GM12878 (cell line): ENCODE results near the gene B3GNT2. TPM values are rescaled to one million over a fixed set of nuclear protein-coding genes. Genes with fewer than 3 reads are reported as not detected.

Experiments
- ATAC-seq: fragments of 200-7000 bp; cut with Tn5 transposase; 3 replicates; pipeline ENCODE4 v1.9.1; 2020; ENCODE audit warnings: mild to moderate bottlenecking, moderate library complexity
- BruUV-seq: library from RNA; stranded (reverse); fragments of 400-500 nt; replicated peaks from 2 replicates; lab custom pipeline; 2021; lab: Mats Ljungman, UMichigan
- CTCF ChIA-PET: fragments of 300-600 bp; sonication (Branson Sonifier 250); formaldehyde crosslinking; extraction: SDS; loops from one replicate; lab custom pipeline; 2021; ENCODE audit warnings: inconsistent platforms; lab: Yijun Ruan, JAX
- POLR2A ChIA-PET: fragments of 350-600 bp; formaldehyde crosslinking; extraction: SDS; loops from one replicate; lab custom pipeline; 2021; ENCODE audit warnings: inconsistent platforms; lab: Charles Lee
- RAD21 ChIA-PET: fragments of 300-600 bp; sonication (Branson Sonifier 250); formaldehyde crosslinking; loops from one replicate; lab custom pipeline; 2023; ENCODE audit warnings: antibody characterized with exemption; ENCODE audit not compliant: unreplicated experiment; lab: Charles Lee
- SMC1A ChIA-PET: fragments of 300-600 bp; sonication (Branson Sonifier 250); formaldehyde crosslinking; loops from one replicate; lab custom pipeline; 2023; ENCODE audit not compliant: unreplicated experiment, uncharacterized antibody; lab: Charles Lee
- DNase-seq: peaks from one replicate; pipeline ENCODE4 v3.0.0-alpha.2; 2011; ENCODE audit warnings: low read depth, low spot score
- FAIRE-seq: peaks from 3 replicates; lab custom pipeline; 2011; peaks lifted over from hg19 to GRCh38; lab: Jason Lieb, UNC
- H2AFZ ChIP-seq: 2 replicates; pipeline ENCODE4 v1.6.0; 2011; ENCODE audit warnings: low read depth, low read length, control low read depth; ENCODE audit not compliant: control insufficient read depth
- H3K27ac ChIP-seq: 2 replicates; pipeline ENCODE4 v1.5.1; 2011; ENCODE audit warnings: control low read depth; ENCODE audit not compliant: control insufficient read depth, insufficient read depth
- H3K27me3 ChIP-seq, 2 experiments: replicated peaks in 1 of 2; 2 replicates each; pipeline versions ENCODE4 v1.6.0 to v1.6.1; 2011; ENCODE audit warnings: low read length in 1 of 2; ENCODE audit not compliant: control insufficient read depth in 2 of 2, insufficient read depth in 2 of 2
- H3K36me3 ChIP-seq, 2 experiments: 2 replicates each; pipeline ENCODE4 v1.5.1; 2011; ENCODE audit warnings: low read length in 1 of 2; ENCODE audit not compliant: control insufficient read depth in 2 of 2, insufficient read depth in 2 of 2
- H3K4me1 ChIP-seq: 2 replicates; pipeline ENCODE4 v1.6.1; 2011; ENCODE audit warnings: mild to moderate bottlenecking, low read length, moderate library complexity, mixed read lengths; ENCODE audit not compliant: control insufficient read depth, insufficient read depth
- H3K4me2 ChIP-seq: 2 replicates; pipeline ENCODE4 v1.6.0; 2011; ENCODE audit warnings: control low read depth; ENCODE audit not compliant: control insufficient read depth, insufficient read depth
- H3K4me3 ChIP-seq: fragments of 200-600 bp; sonication (generic); 2 replicates; pipeline ENCODE4 v1.5.1; 2016
- H3K79me2 ChIP-seq: 2 replicates; pipeline ENCODE4 v1.6.0; 2011; ENCODE audit warnings: low read length; ENCODE audit not compliant: control insufficient read depth, insufficient read depth
- H3K9ac ChIP-seq: 2 replicates; pipeline ENCODE4 v1.8.0; 2011; ENCODE audit warnings: low read length, control low read depth, mixed read lengths; ENCODE audit not compliant: control insufficient read depth, insufficient read depth
- H3K9me3 ChIP-seq: replicated peaks from 3 replicates; pipeline ENCODE4 v1.5.1; 2011; ENCODE audit warnings: mild to moderate bottlenecking, low read length; ENCODE audit not compliant: control insufficient read depth, insufficient read depth
- H4K20me1 ChIP-seq: 2 replicates; pipeline ENCODE4 v1.6.0; 2011; ENCODE audit not compliant: control insufficient read depth, insufficient read depth
- JUNB ChIP-seq: IDR thresholded peaks from 2 replicates; pipeline ENCODE4 v1.6.1; 2016; ENCODE audit warnings: antibody characterized with exemption, mild to moderate bottlenecking
- KLF5 ChIP-seq: fragments of 450-650 bp; IDR thresholded peaks from 2 replicates; pipeline ENCODE4 v1.6.1; 2014; ENCODE audit warnings: mild to moderate bottlenecking; ENCODE audit not compliant: partially characterized antibody
- MXI1 ChIP-seq: fragments of 150-350 bp; IDR thresholded peaks from 2 replicates; pipeline ENCODE4 v1.6.1; 2011; ENCODE audit warnings: low read depth, mild to moderate bottlenecking, inconsistent platforms, low read length, improper control_type of control experiment
- NR2C2 ChIP-seq: IDR thresholded peaks from 2 replicates; pipeline ENCODE4 v1.6.1; 2011; ENCODE audit warnings: borderline replicate concordance, low read depth; ENCODE audit not compliant: control insufficient read depth, insufficient read length
- TBL1XR1 ChIP-seq: IDR thresholded peaks from 2 replicates; pipeline ENCODE4 v1.6.1; 2012; ENCODE audit warnings: low read depth, low read length, improper control_type of control experiment
- ZBED1 ChIP-seq: IDR thresholded peaks from 2 replicates; pipeline ENCODE4 v1.6.1; 2016; ENCODE audit warnings: borderline replicate concordance
- ZNF384 ChIP-seq: IDR thresholded peaks from 2 replicates; pipeline ENCODE4 v1.6.1; 2012; ENCODE audit warnings: low read depth, mild to moderate bottlenecking, low read length, improper control_type of control experiment, borderline replicate concordance
- WGBS: methylation state at CpG from one replicate; pipeline ENCODE4 v1.1.6; 2016; ENCODE audit warnings: low lambda C conversion rate; ENCODE audit not compliant: insufficient replicate concordance, insufficient coverage; ENCODE audit errors: missing lambda C conversion rate; 5-methylcytosine and 5-hydroxymethylcytosine counted together
- in situ Hi-C: fragments of 300-500 bp; cut with MboI; formaldehyde crosslinking; loops from 9 replicates; pipeline ENCODE4 v1.14.3; 2018; ENCODE audit warnings: mixed read lengths
- intact Hi-C: fragments of 100-400 bp; cut with micrococcal nuclease; formaldehyde crosslinking; loops from one replicate; pipeline ENCODE4 v1.14.2; 2022; ENCODE audit not compliant: unreplicated experiment
- polyA plus RNA-seq, 11 experiments: library from polyadenylated mRNA; depleted of rRNA in 4 of 11; unstranded in 6 of 11; stranded (reverse) in 5 of 11; fragments of >200 nt; fragmentation: Nextera tagmentation in 4 of 11; fragmentation: Illumina TruSeq in 1 of 11; extraction: Ambion mirVana in 4 of 11; extraction: Trizol in 1 of 11; gene quantifications; 1 replicate in 1 of 11; 2 replicates in 10 of 11; pipeline versions ENCODE4 v1.2.1 to v1.2.3, GENCODE V29; 2011 to 2016; ENCODE audit warnings: inconsistent platforms in 2 of 11, missing spikeins in 2 of 11, low read depth in 1 of 11
- total RNA-seq, 4 experiments: library from RNA; depleted of rRNA in 3 of 4; stranded (reverse); fragments of >200 nt in 3 of 4; fragmentation: Illumina TruSeq in 1 of 4; extraction: Trizol in 1 of 4; gene quantifications; 2 replicates each; pipeline versions ENCODE4 v1.2.1 to v1.2.3, GENCODE V29; 2013 to 2021
- TF ChIP-seq, protein P1 (sequence below): fragments of 450-650 bp; IDR thresholded peaks from 2 replicates; pipeline ENCODE4 v1.6.1; 2014; ENCODE audit warnings: mild to moderate bottlenecking

The B3GNT2 gene
- total and polyA plus RNA-seq, 10 of the 15 experiments (the other 5 are each of a cell fraction or from before 2014, with no cell fraction given), result 19.7 to 103 (median 76.3) TPM

DNA sequence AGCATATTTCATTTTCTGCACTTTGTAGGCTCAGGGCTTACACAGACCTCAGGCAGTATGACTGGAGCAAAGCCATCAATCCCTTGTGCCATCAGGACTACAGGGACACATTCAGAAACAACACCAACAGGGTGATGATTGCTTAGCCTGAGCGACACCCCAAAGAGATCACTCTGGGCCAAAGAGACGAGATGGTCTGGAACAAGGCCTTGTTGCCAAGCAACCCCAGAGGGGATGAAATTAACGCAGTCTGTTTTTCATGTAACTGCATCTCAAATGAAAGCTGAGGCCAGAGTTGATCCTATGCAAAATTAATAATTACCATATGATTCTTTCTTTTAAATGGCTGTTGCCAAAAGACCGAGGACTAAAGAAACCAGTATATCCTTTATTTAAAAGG, 20.2 kb upstream of the B3GNT2 start:
- Histone ChIP-seq H4K20me1 (no peaks in the 10 kb centered on the region), H3K36me3 (no peaks in the 10 kb centered on the region), H3K4me3 (no peak overlapping the region), H2AFZ (no peak overlapping the region), H3K27me3 (no peaks in the 10 kb centered on the region), H3K4me1 (0 out of 2 replicates have a peak, but pooled peaks cover 1% of the 10 kb centered on the region), H3K27ac (no peak overlapping the region), H3K9ac (no peak overlapping the region), H3K4me2 (no peak overlapping the region), H3K79me2 (no peaks in the 10 kb centered on the region), H3K9me3 (no peaks in the 10 kb centered on the region)
- ATAC-seq, result no peak
- POLR2A ChIA-PET, result no interaction called here
- in situ Hi-C loops, result no loop called here
- BruUV-seq, result no TSS peak
- intact Hi-C loops, result no loop called here
- no peak for FAIRE-seq
- TF ChIP-seq MXI1 (no peak), TBL1XR1 (no peak), JUNB (no peak), NR2C2 (no peak), ZBED1 (no peak), ZNF384 (no peak), KLF5 (no peak)
- TF ChIP-seq, protein P1, sequence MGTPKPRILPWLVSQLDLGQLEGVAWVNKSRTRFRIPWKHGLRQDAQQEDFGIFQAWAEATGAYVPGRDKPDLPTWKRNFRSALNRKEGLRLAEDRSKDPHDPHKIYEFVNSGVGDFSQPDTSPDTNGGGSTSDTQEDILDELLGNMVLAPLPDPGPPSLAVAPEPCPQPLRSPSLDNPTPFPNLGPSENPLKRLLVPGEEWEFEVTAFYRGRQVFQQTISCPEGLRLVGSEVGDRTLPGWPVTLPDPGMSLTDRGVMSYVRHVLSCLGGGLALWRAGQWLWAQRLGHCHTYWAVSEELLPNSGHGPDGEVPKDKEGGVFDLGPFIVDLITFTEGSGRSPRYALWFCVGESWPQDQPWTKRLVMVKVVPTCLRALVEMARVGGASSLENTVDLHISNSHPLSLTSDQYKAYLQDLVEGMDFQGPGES, result no peak
- CTCF ChIA-PET, result no interaction called here
- SMC1A ChIA-PET, result interaction anchor here (1.6 to 4.1 kb wide), 2 partner anchors 12 to 29 kb away, joined by 4 to 18 read pairs; no protein-coding TSS in a partner anchor
- DNase-seq, result no peak
- WGBS, result 67% methylated on average over 4 of the region's 4 CpGs
- RAD21 ChIA-PET, result no interaction called here
